Spleen (tissue), 13 donors: ENCODE measurements around the gene ALDH5A1. TPM values are rescaled to one million over a fixed set of nuclear protein-coding genes. Genes with fewer than 3 reads are reported as not detected.

Experiments used
- DNase-seq: peaks from one replicate; pipeline ENCODE4 v3.0.0-alpha.2; 2020
- H3K27ac ChIP-seq, 8 donors: fragments of 200-600 bp; sonication (generic) in 7 of 8; 1 replicate in 4 of 8; 2 replicates in 4 of 8; pipeline versions ENCODE4 v1.5.0 to v1.8.0; 2016 to 2021; ENCODE audit warnings: inconsistent platforms in 4 of 8, mild to moderate bottlenecking in 4 of 8, moderate library complexity in 1 of 8
- H3K27me3 ChIP-seq, 7 donors: fragments of 200-600 bp; sonication (generic) in 6 of 7; replicated peaks in 1 of 7; 1 replicate in 4 of 7; 2 replicates in 3 of 7; pipeline versions ENCODE4 v1.5.0 to v1.8.0; 2016 to 2021; ENCODE audit warnings: inconsistent platforms in 3 of 7, mild to moderate bottlenecking in 1 of 7
- H3K36me3 ChIP-seq, 6 donors: fragments of 200-600 bp; sonication (generic) in 5 of 6; 1 replicate in 4 of 6; 2 replicates in 2 of 6; pipeline versions ENCODE4 v1.5.0 to v1.8.0; 2016 to 2021; ENCODE audit warnings: inconsistent platforms in 2 of 6
- H3K4me1 ChIP-seq, 6 donors: fragments of 200-600 bp; sonication (generic) in 5 of 6; 1 replicate in 3 of 6; 2 replicates in 3 of 6; pipeline versions ENCODE4 v1.5.0 to v1.8.0; 2016 to 2021; ENCODE audit warnings: inconsistent platforms in 3 of 6
- H3K4me3 ChIP-seq, 8 donors: fragments of 200-600 bp; sonication (generic) in 7 of 8; 1 replicate in 4 of 8; 2 replicates in 4 of 8; pipeline versions ENCODE4 v1.5.0 to v1.8.0; 2016 to 2021; ENCODE audit warnings: inconsistent platforms in 4 of 8, mild to moderate bottlenecking in 4 of 8, moderate library complexity in 2 of 8
- H3K9me3 ChIP-seq, 8 donors: fragments of 200-600 bp; sonication (generic) in 7 of 8; 1 replicate in 4 of 8; 2 replicates in 4 of 8; pipeline versions ENCODE4 v1.5.0 to v1.8.0; 2016 to 2021; ENCODE audit warnings: inconsistent platforms in 4 of 8
- CTCF ChIP-seq, 11 experiments: fragments of 200-600 bp in 7 of 11; fragments of 450-650 bp in 4 of 11; sonication (generic) in 4 of 11; IDR thresholded peaks in 8 of 11; conservative IDR thresholded peaks in 3 of 11; 1 replicate in 7 of 11; 2 replicates in 4 of 11; pipeline versions ENCODE4 v1.4.0 to v1.8.0; 2016 to 2021; ENCODE audit warnings: antibody characterized with exemption in 11 of 11, inconsistent platforms in 4 of 11, mild to moderate bottlenecking in 1 of 11
- POLR2A ChIP-seq, 3 donors: fragments of 450-650 bp; IDR thresholded peaks; one replicate each; pipeline ENCODE4 v1.5.1; 2017; ENCODE audit warnings: antibody characterized with exemption in 3 of 3, mild to moderate bottlenecking in 1 of 3
- POLR2AphosphoS5 ChIP-seq, 3 donors: sonication (generic); formaldehyde crosslinking; IDR thresholded peaks; one replicate each; pipeline ENCODE4 v1.5.1; 2017; ENCODE audit warnings: antibody characterized with exemption in 3 of 3
- WGBS, 5 donors: extraction: QIAGEN DNeasy Blood & Tissue Kit in 3 of 5; methylation state at CpG; one replicate each; pipeline versions ENCODE4 v1.1.5 to v1.1.7; 2013 to 2018; 5-methylcytosine and 5-hydroxymethylcytosine counted together
- intact Hi-C: fragments of 100-400 bp; cut with DNase I; formaldehyde crosslinking; loops from one replicate; pipeline ENCODE4 v1.15.0; 2023; ENCODE audit warnings: low total_unique reads
- long read RNA-seq, 2 donors: transcript quantifications; one replicate each; lab custom pipeline, GENCODE V29; 2026
- polyA plus RNA-seq, 3 donors: library from polyadenylated mRNA; stranded (reverse); fragments of 200-250 nt; gene quantifications; one replicate each; pipeline ENCODE4 v1.2.1, GENCODE V29; 2013
- total RNA-seq, 7 donors: library from RNA; depleted of rRNA in 3 of 7; stranded (reverse); fragments of >200 nt in 3 of 7; fragmentation: NEBNext Ultra II Directional in 4 of 7; extraction: Animal tissue kit (Norgen Biotek cat#: 25700) in 4 of 7; gene quantifications; one replicate each; pipeline versions ENCODE4 v1.1.0 to v1.2.1, GENCODE V29; 2016 to 2021
- donor health status: healthy with polysubstance abuse.
- donor health status: DM: no; HTN: no; CAD: no; lungs with moderate emphysema.
- donor health status: DM: no; HTN: no; CAD: no.
- donor health status: Bipolar disorder and iron deficiency.
- donor health status: healthy.
- donor health status: DM: no; HTN: no; CAD: no.
- donor health status: DM: yes; HTN: yes; CAD: no.

ALDH5A1 gene
- total RNA-seq (10 to 100 TPM in 5 of 7 donors, 1 to 10 TPM in 2; 7.7 to 16.6 (median 11.5) TPM), polyA plus RNA-seq (1 to 10 TPM; 5.7 to 7.6 (median 6.7) TPM)
- long read RNA-seq, donor 1, full-length matches to known transcripts = 2 of 2 reads
- long read RNA-seq, donor 1, partial matches to known transcripts = 0 of 2 reads
- long read RNA-seq, donor 1, other reads (novel, unspliced or antisense) = 0 of 2 reads
- long read RNA-seq, donor 2, full-length matches to known transcripts = 2 of 2 reads
- long read RNA-seq, donor 2, partial matches to known transcripts = 0 of 2 reads
- long read RNA-seq, donor 2, other reads (novel, unspliced or antisense) = 0 of 2 reads

GRCh38 chr6:24494821-24495795, at the start of gene ALDH5A1:
TSS of gene ALDH5A1 (plus strand) at chr6:24494969. CDS start at chr6:24494997, 28 bp downstream.
- H3K4me1 ChIP-seq = peaks cover 9 to 31% (median 22%) of the 10 kb centered on the region in 6 donors
- DNase-seq = peak; percentile 95
- peaks cover 0 to 8% (median 0%) of the 10 kb centered on the region in 7 donors for H3K27me3 ChIP-seq
- H3K4me3 ChIP-seq = peak within 1 kb of the TSS; percentile 60 to 90 (median 70)
- peaks cover 0 to 10% (median 0%) of the 10 kb centered on the region in 6 donors for H3K36me3 ChIP-seq
- 0 to 1% (median 1%) methylated on average over 46 to 93 of the region's 93 CpGs for WGBS, 5 donors
- TF ChIP-seq POLR2A (IDR thresholded peaks at IDR 0.05) (no peak), CTCF (IDR thresholded peaks at IDR 0.05 in 8 of 11, conservative IDR thresholded peaks at IDR 0.05 in 3 of 11) (peak in 6 of 11 experiments; percentile 5 to 25 (median 14)), POLR2AphosphoS5 (IDR thresholded peaks at IDR 0.05) (peak; percentile 72 to 87 (median 80))
- peaks cover 0 to 8% (median 4%) of the 10 kb centered on the region in 8 donors for H3K9me3 ChIP-seq
- peak within 1 kb of the TSS; percentile 68 to 91 (median 88) for H3K27ac ChIP-seq
- intact Hi-C loops = no loop called here

- intact Hi-C loops = no loop called here
These were observed 49.1 kb upstream of the ALDH5A1 start for GRCh38 chr6:24445704-24446103.

GRCh38 chr6:24446670-24447069, 48.1 kb upstream of the ALDH5A1 start:
- Histone ChIP-seq H3K27ac (peak overlapping the region in 1 of 8 donors; percentile 67), H3K27me3 (no peaks in the 10 kb centered on the region), H3K4me1 (no peaks in the 10 kb centered on the region), H3K9me3 (no peaks in the 10 kb centered on the region), H3K4me3 (no peak overlapping the region), H3K36me3 (no peaks in the 10 kb centered on the region)
- no peak for DNase-seq
- intact Hi-C loops = no loop called here
- no peak for TF ChIP-seq POLR2AphosphoS5 (IDR thresholded peaks at IDR 0.05)
- TF ChIP-seq CTCF (IDR thresholded peaks at IDR 0.05 in 8 of 11, conservative IDR thresholded peaks at IDR 0.05 in 3 of 11) = no peak
- no peak for TF ChIP-seq POLR2A (IDR thresholded peaks at IDR 0.05)
- WGBS, 5 donors = 90 to 92% (median 92%) methylated on average over 7 of the region's 7 CpGs

More at GRCh38 chr6:24445704-24446103, 49.1 kb upstream of the ALDH5A1 start:
- Histone ChIP-seq H3K27ac (peak overlapping the region in 3 of 8 donors; percentile 18 to 67 (median 24)), H3K9me3 (no peaks in the 10 kb centered on the region), H3K4me1 (no peaks in the 10 kb centered on the region), H3K27me3 (no peaks in the 10 kb centered on the region), H3K36me3 (no peaks in the 10 kb centered on the region), H3K4me3 (no peak overlapping the region)
- TF ChIP-seq POLR2AphosphoS5 (IDR thresholded peaks at IDR 0.05) (no peak), POLR2A (IDR thresholded peaks at IDR 0.05) (no peak), CTCF (IDR thresholded peaks at IDR 0.05 in 8 of 11, conservative IDR thresholded peaks at IDR 0.05 in 3 of 11) (no peak)
- WGBS, 5 donors = 58 to 84% (median 70%) methylated on average over 4 of the region's 4 CpGs
- no peak for DNase-seq
